Ramos (cell line): Measurements from ENCODE around the gene MFSD2A.
"Not testable (repeated sequence)": the region's sequence is repeated elsewhere in the genome, so short reads cannot be mapped to it uniquely, and the experiment has no call there.

Source experiments
- in situ Hi-C: fragments of 300-500 bp; cut with MboI; formaldehyde crosslinking; loops from one replicate; pipeline ENCODE4 v1.14.3; 2022; ENCODE audit warnings: low sequenced_read_pairs; ENCODE audit not compliant: unreplicated experiment

Gene MFSD2A

GRCh38 chr1:39954870-39955546 lies at the start of gene MFSD2A:
Gene MFSD2A, plus strand, starts transcription at chr1:39955145. Its CDS starts 148 bp downstream, at chr1:39955293.
- in situ Hi-C loops: no loop called here

DNA sequence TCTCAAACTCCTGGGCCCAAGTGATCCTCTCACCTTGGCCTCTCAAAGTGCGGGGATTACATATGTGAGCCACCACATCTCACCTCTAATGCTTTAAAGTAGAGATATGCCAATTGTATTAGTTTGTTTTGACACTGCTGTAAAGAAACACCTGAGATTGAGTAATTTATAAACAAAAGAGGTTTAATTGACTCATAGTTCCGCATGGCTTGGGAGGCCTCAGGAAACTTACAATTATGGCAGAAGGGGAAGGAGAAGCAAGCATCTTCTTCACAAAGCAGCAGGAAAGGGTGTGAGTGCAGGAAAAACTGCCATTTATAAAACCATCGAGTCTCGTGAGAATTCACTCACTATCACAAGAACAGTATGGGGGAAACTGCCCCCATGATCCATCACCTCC lies 49.8 kb upstream of the MFSD2A start:
- in situ Hi-C loops: no loop called here

DNA sequence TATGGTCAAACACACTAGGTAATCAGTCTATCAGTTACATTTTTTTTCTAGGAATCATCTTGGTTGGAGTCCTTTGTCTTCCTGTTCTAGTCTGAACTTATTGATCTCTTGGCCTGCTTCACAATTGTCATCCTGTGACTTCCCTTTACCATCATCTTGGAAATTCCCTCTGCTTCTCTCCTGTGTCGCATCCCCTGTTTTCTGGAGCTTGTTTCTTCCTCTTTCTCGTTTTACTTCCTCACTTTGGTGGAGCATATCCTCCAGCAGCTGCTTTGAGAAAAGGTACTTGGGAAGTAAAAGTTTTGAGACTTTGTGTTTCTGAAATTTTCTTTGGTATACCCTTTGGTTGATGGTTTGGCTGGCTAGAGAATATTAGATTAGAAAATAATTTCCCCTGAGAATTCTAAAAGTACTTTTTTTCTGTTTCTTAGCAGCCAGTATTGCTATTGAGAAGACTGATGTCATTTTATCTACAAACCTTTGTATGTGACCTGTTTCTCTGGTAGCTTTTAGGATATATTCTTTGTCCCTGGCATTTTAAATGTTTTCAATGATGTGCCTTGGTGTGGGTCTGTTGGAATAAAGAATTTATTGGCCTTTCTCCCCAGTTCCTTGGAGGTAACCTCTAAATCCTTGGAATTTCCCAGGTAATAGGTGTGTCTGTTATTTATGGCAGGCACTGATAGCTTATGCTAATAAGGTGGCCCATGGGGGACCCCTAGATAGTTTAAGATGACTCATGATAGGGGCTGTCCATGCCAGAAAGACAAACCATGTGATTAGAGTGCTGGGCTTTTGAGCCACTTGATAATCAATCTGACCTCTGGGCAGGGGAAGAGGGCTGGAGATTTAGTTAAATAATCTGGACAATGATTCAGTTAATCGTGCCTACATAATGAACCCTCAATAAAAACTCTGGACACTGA lies 47.2 kb upstream of the MFSD2A start:
- in situ Hi-C loops: no loop called here

- in situ Hi-C loops: no loop called here
Observed at GRCh38 chr1:39908534-39908933, 46.4 kb upstream of the MFSD2A start.

DNA sequence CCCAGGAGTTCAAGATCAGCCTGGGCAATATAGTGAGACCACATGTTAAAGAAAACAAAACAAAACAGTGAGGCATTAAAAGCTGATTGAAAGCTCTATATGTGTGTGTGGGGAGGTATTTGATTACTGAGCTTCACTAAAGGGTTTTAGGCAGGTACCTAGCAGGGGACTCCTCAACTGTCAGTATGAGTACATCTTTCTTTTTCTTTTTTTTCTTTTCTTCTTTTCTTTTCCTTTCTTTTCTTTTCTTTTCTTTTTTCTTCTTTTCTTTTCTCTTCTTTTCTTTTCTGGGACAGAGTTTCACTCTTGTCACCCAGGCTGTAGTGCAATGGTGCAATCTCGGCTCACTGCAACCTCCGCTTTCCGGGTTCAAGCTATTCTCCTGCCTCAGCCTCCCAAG lies 44.7 kb upstream of the MFSD2A start:
- in situ Hi-C loops: no loop called here

- in situ Hi-C loops: not testable (repeated sequence)
Observed at GRCh38 chr1:39913136-39913535, 41.8 kb upstream of the MFSD2A start.

GRCh38 chr1:39915499-39916129 lies 39.3 kb upstream of the MFSD2A start:
- in situ Hi-C loops: no loop called here

GRCh38 chr1:39917825-39918224 lies 37.1 kb upstream of the MFSD2A start:
- in situ Hi-C loops: no loop called here

DNA sequence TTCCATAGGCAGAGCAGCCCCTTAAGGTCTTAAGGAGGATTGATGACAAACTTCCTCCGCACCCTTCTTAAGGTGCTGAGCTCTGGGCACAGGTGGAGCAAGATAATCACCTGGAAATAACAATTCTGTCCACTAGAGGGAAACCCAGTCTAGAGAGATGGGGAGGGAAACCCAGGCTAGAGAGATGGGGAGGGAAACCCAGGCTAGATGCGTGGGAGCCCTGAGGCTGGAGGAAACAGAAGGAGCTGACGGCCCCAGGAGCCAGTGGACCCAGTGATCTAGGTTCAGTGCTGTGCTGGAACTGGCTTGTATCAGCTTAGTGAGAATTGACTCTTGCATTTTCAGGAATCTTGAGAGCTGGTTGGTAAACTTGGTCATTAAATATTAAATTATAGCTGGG lies 35.4 kb upstream of the MFSD2A start:
- in situ Hi-C loops: no loop called here

- in situ Hi-C loops: loop anchor here (5.0 kb wide), 1 partner anchor 115 kb away; no protein-coding TSS in a partner anchor
Observed at GRCh38 chr1:39922251-39922688, 32.7 kb upstream of the MFSD2A start.

DNA sequence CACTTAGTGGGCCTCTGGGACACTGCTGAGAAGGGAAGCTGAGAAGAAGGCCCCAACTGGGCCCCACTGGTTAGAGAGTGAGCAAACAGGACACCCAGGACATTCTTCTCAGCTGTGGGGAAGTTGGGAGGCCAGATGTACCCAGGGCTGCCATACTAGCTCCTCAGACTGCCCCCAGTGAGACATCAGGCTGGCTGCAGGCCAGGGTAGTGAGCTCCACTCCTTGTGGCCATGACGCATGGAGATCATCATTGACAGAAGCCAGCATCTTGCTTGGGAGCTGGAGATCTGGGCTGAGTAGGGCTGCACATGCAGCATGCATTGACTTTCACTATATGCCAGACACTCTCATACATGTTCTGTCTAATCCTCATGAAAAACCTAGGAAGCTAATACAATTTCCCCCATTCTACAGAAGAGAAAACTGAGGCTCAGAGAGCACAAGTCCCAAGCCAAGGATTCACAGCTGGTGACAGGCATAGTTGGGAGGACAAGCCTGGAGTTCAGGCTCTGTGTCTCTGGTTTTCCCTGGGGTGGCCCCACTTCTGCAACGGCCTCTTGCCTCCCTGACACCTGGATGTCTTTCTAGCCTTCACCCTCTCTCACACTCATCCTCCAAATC lies 29.1 kb upstream of the MFSD2A start:
- in situ Hi-C loops: loop anchor here (5.0 kb wide), 1 partner anchor 46 kb away; no protein-coding TSS in a partner anchor

DNA sequence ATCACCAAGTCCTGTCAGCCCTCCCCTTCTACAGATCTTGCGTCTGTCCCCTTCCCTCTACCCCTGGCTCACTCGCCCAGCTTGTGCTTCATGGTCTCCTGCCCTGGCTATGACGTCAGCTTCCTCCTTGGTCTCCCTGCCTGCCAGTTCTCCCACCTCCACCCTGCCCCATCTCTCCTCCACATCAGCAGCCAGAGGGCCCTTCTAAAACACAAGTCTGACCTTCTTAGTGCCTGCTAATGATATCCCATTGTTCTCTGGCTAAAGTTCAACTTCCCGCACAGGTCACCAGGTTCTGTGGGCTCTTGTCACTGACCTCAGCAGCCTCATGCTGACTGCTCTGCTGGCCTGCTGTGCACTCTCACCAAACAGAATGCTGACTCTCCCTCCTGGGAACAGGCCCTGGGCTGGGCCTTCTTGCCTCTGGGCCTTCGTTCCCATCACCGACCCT lies 28.6 kb upstream of the MFSD2A start:
- in situ Hi-C loops: loop anchor here (5.0 kb wide), 1 partner anchor 46 kb away; no protein-coding TSS in a partner anchor

DNA sequence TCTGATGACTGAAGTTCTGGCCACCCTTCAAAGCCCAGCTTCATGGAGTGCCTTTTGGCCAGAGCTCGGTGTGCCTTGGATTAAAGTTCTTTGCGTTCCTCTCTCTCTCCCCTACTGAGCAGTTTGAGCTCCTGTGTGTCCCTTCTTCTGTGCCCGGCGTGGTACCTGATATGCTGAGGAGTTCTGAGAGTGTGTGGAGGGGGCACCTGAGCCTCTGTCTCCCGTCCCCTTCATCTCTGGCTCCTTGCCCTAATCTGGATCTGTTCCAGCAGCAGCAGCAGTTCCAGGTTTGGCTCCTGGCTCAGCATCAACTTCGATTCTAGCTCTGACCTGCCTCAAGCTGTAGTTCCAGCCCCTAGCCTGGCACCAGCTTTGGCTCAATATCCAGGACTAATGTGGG lies 28.1 kb upstream of the MFSD2A start:
- in situ Hi-C loops: loop anchor here (5.0 kb wide), 1 partner anchor 45 kb away; no protein-coding TSS in a partner anchor

DNA sequence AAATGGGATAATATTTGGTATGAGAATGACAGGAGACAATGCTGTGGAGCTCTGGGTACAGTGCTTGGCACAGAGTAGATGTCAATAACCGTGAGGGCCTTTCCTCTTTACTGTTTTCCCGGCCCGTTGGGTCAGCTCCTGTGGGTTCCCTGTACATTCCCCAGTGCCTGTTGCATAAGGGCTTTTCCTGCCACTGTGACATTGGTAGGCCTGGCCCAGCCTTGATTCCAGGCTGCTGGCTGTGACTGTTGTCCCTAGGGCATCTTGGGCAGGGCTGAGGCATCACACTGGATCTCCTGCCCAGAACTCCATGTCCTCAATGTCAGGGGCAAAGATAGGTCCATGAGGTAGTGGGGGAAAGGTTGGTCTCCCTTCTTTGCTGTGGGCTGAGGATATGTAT lies 27.4 kb upstream of the MFSD2A start:
- in situ Hi-C loops: loop anchor here (5.0 kb wide), 1 partner anchor 45 kb away; no protein-coding TSS in a partner anchor

DNA sequence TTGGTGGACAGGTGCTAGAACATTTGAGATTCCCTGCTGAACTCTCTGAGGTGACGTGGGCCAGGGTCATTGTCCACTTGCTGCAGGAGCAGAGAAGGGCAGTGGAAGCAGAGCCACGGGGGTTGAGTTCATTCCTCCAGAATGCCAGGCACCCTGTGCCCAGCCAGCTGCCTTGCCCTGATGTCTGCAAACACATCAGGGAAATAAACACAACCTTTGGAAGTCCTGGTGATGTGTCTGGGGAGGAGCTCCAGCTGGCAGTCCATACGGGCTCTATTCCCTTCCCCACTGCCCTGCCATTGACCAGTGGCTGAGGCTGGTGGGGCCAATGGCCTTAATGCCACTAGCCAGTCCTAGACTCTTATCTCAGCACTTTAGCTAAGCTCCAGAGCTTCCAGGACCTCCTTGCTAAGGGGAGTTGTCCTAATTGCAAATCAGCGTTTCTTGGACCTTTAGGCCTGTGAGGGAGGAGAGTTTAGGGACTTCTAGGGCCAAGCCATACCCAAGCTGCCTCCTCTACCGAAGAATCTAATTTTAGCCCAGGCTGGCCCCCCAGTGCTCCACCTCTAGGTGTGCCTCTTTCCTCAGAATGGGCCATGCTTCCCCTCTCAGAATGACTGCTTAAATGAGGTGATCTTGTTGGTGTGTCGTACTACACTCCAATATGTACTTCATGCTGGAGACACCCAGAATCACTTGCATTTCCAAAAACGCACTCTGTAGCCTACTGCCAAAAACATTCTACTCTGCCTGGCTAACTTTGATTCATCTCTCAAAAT lies 25.9 kb upstream of the MFSD2A start:
- in situ Hi-C loops: loop anchor here (5.0 kb wide), 1 partner anchor 43 kb away; no protein-coding TSS in a partner anchor

DNA sequence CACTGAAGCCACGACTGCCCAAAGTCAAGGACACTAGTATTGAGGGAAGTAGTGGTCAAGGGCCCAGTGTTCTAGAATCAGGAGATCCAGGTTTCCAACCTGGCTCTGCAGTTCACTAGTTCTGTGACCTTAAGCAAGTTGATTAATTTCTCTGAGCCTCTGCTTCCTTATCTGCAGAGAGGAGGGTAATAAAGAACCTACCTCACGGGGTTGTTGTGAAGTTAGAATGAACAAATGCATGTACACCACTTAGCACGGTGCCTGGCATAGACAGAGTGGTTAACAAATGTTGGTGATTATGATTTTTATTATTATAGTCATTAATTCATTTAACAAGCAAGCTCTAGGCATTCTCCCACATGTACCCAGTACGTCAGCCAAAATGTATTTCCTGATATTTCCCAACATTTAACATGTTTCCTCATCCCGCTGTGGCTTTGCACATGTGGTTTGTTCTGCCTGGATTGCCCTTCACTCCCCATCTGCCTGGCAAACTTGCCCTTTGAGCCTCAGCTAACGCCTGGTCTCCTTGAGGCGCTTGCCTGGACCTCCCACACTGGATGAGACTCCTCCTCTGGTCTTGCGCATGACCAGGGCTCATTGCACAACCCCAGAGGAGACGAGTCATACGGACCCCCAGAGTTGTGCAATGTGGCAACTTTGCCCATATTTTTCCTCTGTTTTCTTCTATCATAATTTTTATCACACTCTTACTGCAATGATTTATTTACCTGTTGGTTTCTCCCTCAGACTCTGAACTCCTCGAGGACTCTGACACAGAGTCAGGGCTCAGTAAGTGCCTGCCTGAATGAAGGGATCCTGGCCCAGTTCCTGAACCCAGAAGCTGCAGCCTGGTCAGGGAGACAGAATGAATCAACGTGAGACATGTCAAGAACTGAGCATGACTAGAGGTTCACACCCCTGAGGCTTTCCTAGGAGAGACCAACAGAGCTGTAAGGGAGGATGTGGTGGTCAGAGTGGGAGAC lies 20.7 kb upstream of the MFSD2A start:
- in situ Hi-C loops: no loop called here

- in situ Hi-C loops: no loop called here
Observed at GRCh38 chr1:39936724-39937491, 18.0 kb upstream of the MFSD2A start.
